Natural killer cell treated with Interleukin-12 subunit alpha and Interleukin-12 subunit beta and Interleukin-15 and Interleukin-18, amount 100 ng/mL, for 72 hours (primary cell): ENCODE measurements around the gene ITSN1. TPM values are rescaled to one million over a fixed set of nuclear protein-coding genes. Genes with fewer than 3 reads are reported as not detected.
A peak's percentile ranks its signal among the peaks of the same experiment; 100 is the strongest.

Experiments
- ATAC-seq, 2 donors: fragments of 150-1000 bp; cut with Tn5 transposase in 1 of 2; sonication (Bioruptor Pico), chemical (Tn5 transposase) in 1 of 2; 2 replicates each; pipeline ENCODE4 v1.10.0; 2021
- DNase-seq: peaks from one replicate; pipeline ENCODE4 v3.0.0; 2022; ENCODE audit warnings: low spot score
- H3K27ac Mint-ChIP-seq, 2 donors: 1 replicate in 1 of 2; 2 replicates in 1 of 2; pipeline ENCODE4 v1.8.0; 2022; ENCODE audit warnings: mixed read lengths in 2 of 2, mild to moderate bottlenecking in 1 of 2, moderate library complexity in 1 of 2
- H3K27me3 Mint-ChIP-seq, 2 donors: 1 replicate in 1 of 2; 2 replicates in 1 of 2; pipeline ENCODE4 v1.8.0; 2022; ENCODE audit warnings: mixed read lengths in 2 of 2
- H3K36me3 Mint-ChIP-seq: one replicate; pipeline ENCODE4 v1.8.0; 2022; ENCODE audit warnings: mixed read lengths
- H3K4me1 Mint-ChIP-seq, 2 donors: 1 replicate in 1 of 2; 2 replicates in 1 of 2; pipeline ENCODE4 v1.8.0; 2022; ENCODE audit warnings: low read depth in 2 of 2, mixed read lengths in 2 of 2, mild to moderate bottlenecking in 1 of 2
- H3K4me3 Mint-ChIP-seq: one replicate; pipeline ENCODE4 v1.8.0; 2022; ENCODE audit warnings: mixed read lengths
- H3K9me3 Mint-ChIP-seq: 2 replicates; pipeline ENCODE4 v1.8.0; 2022; ENCODE audit warnings: mixed read lengths
- total RNA-seq, 2 donors: library from RNA; stranded (reverse); gene quantifications; one replicate each; pipeline ENCODE4 v1.2.3, GENCODE V29; 2022

ITSN1 gene
- total RNA-seq, 2 donors from 2014 or later = 4.0 to 8.1 TPM

DNA sequence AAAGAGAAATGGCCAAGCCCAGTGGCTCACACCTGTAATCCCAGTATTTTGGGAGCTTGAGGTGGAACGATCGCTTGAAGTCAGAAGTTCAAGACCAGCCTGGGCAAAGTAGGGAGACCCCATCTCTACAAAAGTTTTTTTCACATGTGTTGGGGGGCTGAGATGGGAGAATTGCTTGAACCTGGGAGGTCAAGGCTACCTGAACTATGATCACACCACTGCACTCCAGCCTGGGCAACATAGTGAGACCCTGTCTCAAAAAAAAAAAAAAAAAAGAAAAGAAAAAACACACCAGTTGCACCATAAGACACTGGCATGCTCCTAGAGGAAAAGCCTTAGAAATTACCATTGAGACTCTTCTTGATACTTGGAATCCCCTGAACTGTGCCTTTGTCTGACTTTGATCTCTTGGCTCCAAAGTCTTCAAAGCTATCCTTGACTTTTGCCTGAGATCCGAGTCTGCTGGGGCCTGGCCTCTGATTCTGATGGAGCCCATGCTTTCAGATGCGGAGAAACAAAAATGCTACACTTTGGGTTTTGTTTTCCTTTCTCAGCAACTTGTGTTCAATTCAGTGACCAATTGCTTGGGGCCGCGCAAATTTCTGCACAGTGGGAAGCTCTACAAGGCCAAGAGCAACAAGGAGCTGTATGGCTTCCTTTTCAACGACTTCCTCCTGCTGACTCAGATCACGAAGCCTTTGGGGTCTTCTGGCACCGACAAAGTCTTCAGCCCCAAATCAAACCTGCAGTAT is 239.6 kb downstream of the ITSN1 start:
- Mint-ChIP-seq H3K36me3 (no peaks in the 10 kb centered on the region), H3K27me3 (peaks cover 17 to 24% of the 10 kb centered on the region in 2 donors)
- no peak for ATAC-seq

DNA sequence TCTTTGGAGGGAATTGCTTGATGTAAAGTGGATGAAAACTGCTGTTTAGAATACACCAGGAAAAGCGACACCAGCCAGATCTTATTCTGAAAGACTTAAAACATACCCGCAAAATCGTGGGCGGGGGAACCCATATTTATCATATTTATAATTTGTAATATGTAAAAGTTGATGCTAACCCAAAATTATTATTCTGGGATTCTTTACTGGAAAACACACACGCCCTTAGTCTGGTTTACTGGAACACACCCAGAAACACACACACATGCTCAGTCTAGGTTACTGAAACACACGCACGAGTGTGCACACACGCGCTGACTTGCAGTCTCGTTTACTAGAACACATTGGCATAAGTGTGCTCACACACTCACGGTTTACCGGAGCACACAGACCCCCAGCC is 240.8 kb downstream of the ITSN1 start:
- no peak for ATAC-seq
- Mint-ChIP-seq H3K9me3 (no peaks in the 10 kb centered on the region), H3K36me3 (no peaks in the 10 kb centered on the region)

More for the DNA sequence above, 239.6 kb downstream of the ITSN1 start:
- Mint-ChIP-seq H3K27ac (no peak overlapping the region), H3K4me3 (no peak overlapping the region), H3K4me1 (no peaks in the 10 kb centered on the region), H3K9me3 (no peaks in the 10 kb centered on the region)
- no peak for DNase-seq

DNA sequence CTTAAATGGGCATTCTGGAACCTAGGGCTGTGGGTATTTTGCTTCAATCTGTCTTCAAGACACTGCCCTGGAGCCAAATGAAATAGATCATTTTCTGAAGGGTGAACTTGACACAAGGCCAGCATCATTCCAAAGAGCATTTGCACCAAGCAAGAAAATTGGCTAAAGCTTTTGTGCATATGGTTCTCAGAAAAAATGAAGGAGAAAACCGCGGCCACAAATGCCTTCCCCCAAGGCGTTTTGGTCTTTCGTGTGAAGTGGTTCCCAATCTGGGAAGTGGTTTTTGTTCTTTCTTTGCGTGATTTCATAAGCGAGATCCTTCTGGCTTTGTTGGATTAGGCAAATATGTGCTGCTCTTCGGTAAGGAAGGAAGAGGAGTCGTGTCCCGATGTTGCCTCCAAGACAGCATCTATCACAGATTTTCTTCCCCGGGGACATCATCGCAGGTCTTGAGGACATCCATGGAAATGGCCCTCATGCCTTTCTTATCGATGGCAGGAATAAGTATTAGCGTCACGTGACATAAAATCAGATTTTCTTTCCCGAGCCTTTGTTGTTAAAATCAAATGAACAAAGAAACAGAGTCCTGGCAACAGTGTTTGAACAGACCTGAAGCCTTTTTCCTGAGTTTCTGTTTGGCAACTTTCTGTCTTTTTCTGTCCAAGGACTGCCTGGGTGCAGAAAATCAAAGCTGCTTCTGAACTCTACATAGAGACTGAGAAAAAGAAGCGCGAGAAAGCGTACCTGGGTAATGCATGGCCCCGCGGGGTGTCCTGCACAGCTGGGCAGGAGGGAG is 242.3 kb downstream of the ITSN1 start:
- DNase-seq (no peak), ATAC-seq (no peak)
- Mint-ChIP-seq H3K27me3 (peaks cover 12 to 13% of the 10 kb centered on the region in 2 donors), H3K36me3 (no peaks in the 10 kb centered on the region), H3K27ac (no peak overlapping the region), H3K4me3 (no peak overlapping the region), H3K4me1 (no peaks in the 10 kb centered on the region), H3K9me3 (no peaks in the 10 kb centered on the region)

More for the DNA sequence above, 240.8 kb downstream of the ITSN1 start:
- Mint-ChIP-seq H3K4me3 (no peak overlapping the region), H3K27ac (no peak overlapping the region), H3K27me3 (peaks cover 16 to 17% of the 10 kb centered on the region in 2 donors), H3K4me1 (no peaks in the 10 kb centered on the region)
- no peak for DNase-seq

DNA sequence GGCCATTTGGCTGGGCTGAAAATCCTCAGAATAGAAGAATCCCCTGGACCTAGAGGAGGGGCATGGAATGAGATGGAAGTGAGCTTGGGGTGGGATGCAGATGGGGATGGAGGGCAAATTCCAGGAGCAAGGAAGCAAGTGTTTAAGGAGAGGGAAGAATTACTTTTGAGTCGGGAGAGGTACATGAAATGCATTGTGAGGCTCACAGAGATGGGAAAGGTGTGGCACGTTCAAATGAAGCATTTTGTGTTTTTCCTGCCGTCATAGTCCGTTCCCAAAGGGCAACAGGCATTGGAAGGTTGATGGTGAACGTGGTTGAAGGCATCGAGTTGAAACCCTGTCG is 242.8 kb downstream of the ITSN1 start:
- Mint-ChIP-seq H3K27ac (no peak overlapping the region), H3K27me3 (peaks cover 12 to 13% of the 10 kb centered on the region in 2 donors), H3K36me3 (no peaks in the 10 kb centered on the region), H3K9me3 (no peaks in the 10 kb centered on the region), H3K4me3 (no peak overlapping the region), H3K4me1 (no peaks in the 10 kb centered on the region)
- DNase-seq (no peak), ATAC-seq (no peak)

DNA sequence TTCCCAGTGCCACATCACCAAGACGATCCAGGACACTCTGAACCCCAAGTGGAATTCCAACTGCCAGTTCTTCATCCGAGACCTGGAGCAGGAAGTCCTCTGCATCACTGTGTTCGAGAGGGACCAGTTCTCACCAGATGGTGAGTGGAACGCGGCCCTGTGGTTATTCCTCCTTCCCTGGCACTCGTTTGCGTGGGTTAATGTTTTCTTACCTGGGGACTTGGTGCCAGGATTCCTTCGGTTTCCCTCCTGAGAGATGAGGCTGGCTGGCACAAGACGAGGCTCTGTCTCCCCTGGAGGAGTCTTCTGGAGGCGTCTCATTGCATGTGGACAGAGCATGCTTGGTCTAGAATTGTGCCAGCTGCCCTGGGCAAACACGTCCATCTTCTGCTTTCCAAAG is 244.0 kb downstream of the ITSN1 start:
- no peak for ATAC-seq
- no peak for DNase-seq
- Mint-ChIP-seq H3K4me3 (no peak overlapping the region), H3K9me3 (no peaks in the 10 kb centered on the region), H3K27me3 (peaks cover 12 to 13% of the 10 kb centered on the region in 2 donors), H3K36me3 (no peaks in the 10 kb centered on the region), H3K27ac (no peak overlapping the region), H3K4me1 (no peaks in the 10 kb centered on the region)

DNA sequence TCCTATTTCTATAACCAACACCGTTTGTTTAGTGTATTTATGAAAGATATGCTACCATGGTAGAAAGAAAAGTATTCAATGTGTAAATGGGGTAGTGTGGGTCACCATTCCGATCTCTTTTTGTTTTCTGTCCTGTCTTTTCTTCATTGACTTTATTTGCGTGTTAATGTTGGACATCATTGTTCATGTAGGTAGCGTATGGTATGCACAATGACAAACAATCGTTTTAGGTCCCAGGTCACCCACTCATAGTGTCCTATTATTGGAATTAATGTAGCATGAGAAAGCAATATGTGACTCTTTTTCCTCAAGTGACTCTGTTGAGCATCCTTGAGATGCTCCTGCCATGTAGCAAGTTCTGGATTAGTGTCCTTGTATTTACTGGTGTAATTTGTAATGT is 247.9 kb downstream of the ITSN1 start:
- H3K4me3 Mint-ChIP-seq = no peak overlapping the region
- peaks cover 9 to 10% of the 10 kb centered on the region in 2 donors for H3K27me3 Mint-ChIP-seq
- no peak for ATAC-seq
- peaks cover 7 to 8% of the 10 kb centered on the region in 2 donors for H3K4me1 Mint-ChIP-seq
- H3K27ac Mint-ChIP-seq = no peak overlapping the region
- DNase-seq = no peak
- H3K36me3 Mint-ChIP-seq = no peaks in the 10 kb centered on the region
- no peaks in the 10 kb centered on the region for H3K9me3 Mint-ChIP-seq

DNA sequence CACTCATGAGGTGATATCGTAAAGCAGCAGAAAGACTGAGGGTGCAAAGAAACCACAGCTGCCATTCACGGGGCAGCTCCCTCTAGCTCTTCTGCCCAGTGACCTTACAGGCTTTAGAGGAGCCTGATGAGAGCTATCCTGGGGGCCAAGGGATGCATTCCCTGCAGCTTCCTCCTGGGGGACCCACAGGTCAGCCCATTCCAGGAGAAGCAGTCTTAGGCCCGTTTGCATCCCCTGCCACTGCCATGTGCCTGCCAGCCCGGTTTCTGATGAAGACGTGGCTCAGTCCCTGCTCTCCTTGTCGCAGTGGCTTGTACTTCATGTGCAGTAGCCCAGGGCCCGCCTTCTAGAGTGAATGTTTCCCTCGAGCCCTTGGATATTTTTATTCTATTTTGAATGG is 250.6 kb downstream of the ITSN1 start:
- DNase-seq (no peak), ATAC-seq (no peak)
- H3K36me3 Mint-ChIP-seq = no peaks in the 10 kb centered on the region
- peaks cover 11 to 12% of the 10 kb centered on the region in 2 donors for H3K4me1 Mint-ChIP-seq
- peaks cover 9 to 13% of the 10 kb centered on the region in 2 donors for H3K27me3 Mint-ChIP-seq
- no peak overlapping the region for H3K4me3 Mint-ChIP-seq
- H3K9me3 Mint-ChIP-seq = no peaks in the 10 kb centered on the region
- no peak overlapping the region for H3K27ac Mint-ChIP-seq

DNA sequence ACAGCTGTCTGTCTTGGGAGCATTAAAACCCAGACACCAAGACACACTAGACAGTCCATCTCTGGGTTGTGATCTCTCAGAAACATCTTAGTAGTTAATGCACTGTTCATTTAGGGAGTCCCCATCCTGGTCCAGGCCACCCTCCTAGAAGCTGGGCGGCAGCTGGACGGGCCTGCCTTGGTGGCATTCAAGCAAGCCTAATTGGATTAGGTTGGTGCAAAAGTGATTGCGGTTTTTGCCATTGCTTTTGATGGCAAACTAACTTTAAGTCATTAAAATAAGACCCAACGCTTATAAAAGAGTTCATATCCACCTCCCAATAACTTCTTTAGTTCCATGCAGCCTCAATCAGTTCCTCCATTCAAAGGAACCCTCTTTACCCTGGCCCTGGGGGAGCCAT is 251.6 kb downstream of the ITSN1 start:
- Mint-ChIP-seq H3K9me3 (no peaks in the 10 kb centered on the region), H3K27ac (no peak overlapping the region), H3K36me3 (no peaks in the 10 kb centered on the region), H3K27me3 (peaks cover 9 to 13% of the 10 kb centered on the region in 2 donors), H3K4me1 (peaks cover 11 to 12% of the 10 kb centered on the region in 2 donors), H3K4me3 (no peak overlapping the region)
- DNase-seq = no peak
- ATAC-seq = no peak

DNA sequence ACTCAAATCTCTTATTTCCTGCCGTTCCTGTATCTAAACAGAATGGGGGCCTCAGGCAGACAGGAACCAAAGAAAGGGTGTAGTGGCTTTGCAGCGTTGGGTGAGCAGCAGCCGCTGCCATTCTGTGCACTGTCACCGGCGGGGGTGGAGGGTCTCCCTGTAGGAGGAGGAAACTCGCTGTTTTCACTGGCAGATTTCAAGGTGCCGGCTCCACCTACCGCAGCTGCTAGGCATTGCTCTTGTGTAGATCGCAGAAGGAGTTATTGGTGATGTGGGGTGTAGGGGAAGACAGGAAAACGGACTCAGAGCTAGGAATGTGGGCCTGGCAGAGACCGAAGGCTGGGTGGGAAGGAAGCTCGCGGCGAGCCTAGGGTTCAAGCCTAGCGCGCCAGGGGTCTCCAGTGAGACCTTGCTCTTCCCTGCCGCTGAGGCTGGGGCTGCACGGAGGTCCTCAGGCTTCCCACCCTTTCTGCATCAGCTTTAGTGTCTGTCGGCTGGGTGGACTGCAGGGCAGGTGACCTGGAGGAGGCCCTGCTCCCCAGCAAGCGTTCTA is 252.5 kb downstream of the ITSN1 start:
- Mint-ChIP-seq H3K27me3 (peaks cover 9 to 13% of the 10 kb centered on the region in 2 donors), H3K4me3 (peak overlapping the region; percentile 55), H3K36me3 (no peaks in the 10 kb centered on the region), H3K4me1 (peaks cover 11 to 12% of the 10 kb centered on the region in 2 donors), H3K27ac (no peak overlapping the region), H3K9me3 (no peaks in the 10 kb centered on the region)
- DNase-seq (no peak), ATAC-seq (peak; percentile 28 to 65)

DNA sequence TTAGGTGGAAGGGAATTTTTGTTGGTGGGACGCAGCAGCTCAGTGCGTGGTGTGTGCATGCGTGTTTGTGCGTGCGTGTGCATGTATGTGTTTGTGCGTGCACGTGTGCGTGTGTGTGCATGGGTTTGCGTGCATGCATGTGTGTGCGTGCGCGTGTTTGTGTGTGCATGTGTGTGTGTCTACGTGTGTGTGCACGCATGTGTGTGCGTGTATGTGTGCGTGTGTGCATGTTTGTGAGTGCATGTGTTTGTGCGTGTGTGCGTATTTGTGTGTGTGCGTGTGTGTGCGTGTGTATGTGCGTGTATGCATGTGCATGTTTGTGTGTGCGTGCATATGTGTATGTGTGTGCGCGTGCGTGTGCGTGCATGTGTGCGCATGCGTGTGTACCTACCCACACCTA is 253.1 kb downstream of the ITSN1 start:
- H3K27me3 Mint-ChIP-seq = peaks cover 9 to 13% of the 10 kb centered on the region in 2 donors
- H3K36me3 Mint-ChIP-seq = no peaks in the 10 kb centered on the region
- no peak for ATAC-seq
- no peaks in the 10 kb centered on the region for H3K9me3 Mint-ChIP-seq
- peak overlapping the region; percentile 55 for H3K4me3 Mint-ChIP-seq
- DNase-seq = no peak
- H3K4me1 Mint-ChIP-seq = peaks cover 11 to 12% of the 10 kb centered on the region in 2 donors
- no peak overlapping the region for H3K27ac Mint-ChIP-seq

DNA sequence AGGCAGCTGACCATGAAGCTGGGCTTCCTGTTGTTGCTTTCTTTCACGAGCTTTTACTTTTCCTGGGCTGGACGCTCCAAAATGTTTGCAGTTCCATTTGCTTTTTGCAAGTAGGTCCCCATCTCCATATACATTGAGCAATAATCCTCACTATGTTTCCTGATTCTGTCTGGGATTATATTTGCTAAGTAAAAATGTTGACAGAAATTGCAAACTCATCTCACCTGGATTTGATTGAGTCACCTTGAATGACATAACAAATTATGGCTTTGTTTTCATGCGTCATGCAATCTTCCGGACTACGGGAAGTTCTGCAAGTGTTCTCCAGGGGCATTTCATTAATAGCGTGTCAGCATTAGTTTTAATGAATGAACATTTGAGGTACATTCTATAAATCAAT is 254.4 kb downstream of the ITSN1 start:
- H3K4me1 Mint-ChIP-seq = peaks cover 11 to 12% of the 10 kb centered on the region in 2 donors
- no peak for DNase-seq
- no peaks in the 10 kb centered on the region for H3K36me3 Mint-ChIP-seq
- no peaks in the 10 kb centered on the region for H3K9me3 Mint-ChIP-seq
- ATAC-seq = no peak
- peaks cover 9 to 13% of the 10 kb centered on the region in 2 donors for H3K27me3 Mint-ChIP-seq
- no peak overlapping the region for H3K27ac Mint-ChIP-seq
- no peak overlapping the region for H3K4me3 Mint-ChIP-seq

DNA sequence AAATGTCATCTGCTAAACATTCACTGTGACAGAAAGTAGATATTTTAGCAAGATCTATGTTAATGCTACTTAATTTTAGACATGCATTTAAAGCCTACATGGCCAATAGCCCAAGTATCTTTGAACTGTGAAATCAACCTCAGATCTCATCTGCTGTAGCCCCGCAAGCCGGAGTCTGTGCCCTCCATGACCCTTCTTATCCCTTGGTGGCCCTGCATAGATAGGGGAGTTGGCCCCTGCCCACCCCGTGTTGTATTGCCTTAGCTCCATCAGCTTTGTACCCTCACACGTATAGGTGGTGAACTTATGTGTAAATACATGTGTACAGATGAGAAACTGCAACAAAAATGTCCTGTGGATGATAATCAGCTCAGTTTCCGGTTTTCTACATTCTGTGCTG is 254.8 kb downstream of the ITSN1 start:
- no peak overlapping the region for H3K27ac Mint-ChIP-seq
- DNase-seq (no peak), ATAC-seq (no peak)
- no peak overlapping the region for H3K4me3 Mint-ChIP-seq
- no peaks in the 10 kb centered on the region for H3K36me3 Mint-ChIP-seq
- H3K27me3 Mint-ChIP-seq = peaks cover 9 to 13% of the 10 kb centered on the region in 2 donors
- no peaks in the 10 kb centered on the region for H3K9me3 Mint-ChIP-seq
- peaks cover 11 to 12% of the 10 kb centered on the region in 2 donors for H3K4me1 Mint-ChIP-seq

DNA sequence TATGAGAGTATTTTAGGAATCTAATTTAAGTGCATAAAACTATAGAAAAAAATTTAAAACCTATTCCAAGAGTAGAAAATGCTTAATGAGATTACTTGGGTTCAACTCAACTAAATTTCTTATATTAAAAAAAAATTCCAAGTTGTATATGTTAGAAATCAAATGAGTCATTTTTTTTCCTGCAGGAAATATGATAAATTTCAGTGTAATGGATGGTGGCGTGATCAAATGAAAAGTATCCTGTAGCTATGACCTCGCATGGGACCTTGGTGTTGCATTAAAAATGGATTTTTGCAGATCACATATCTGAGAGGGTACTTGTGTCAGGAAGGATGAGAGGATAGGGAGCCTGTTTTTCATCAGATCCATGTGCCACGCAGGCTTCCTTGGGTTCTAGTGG is 255.4 kb downstream of the ITSN1 start:
- Mint-ChIP-seq H3K36me3 (no peaks in the 10 kb centered on the region), H3K4me1 (peaks cover 11 to 12% of the 10 kb centered on the region in 2 donors), H3K4me3 (no peak overlapping the region), H3K27ac (no peak overlapping the region), H3K27me3 (peaks cover 9 to 13% of the 10 kb centered on the region in 2 donors), H3K9me3 (no peaks in the 10 kb centered on the region)
- ATAC-seq (no peak), DNase-seq (no peak)

DNA sequence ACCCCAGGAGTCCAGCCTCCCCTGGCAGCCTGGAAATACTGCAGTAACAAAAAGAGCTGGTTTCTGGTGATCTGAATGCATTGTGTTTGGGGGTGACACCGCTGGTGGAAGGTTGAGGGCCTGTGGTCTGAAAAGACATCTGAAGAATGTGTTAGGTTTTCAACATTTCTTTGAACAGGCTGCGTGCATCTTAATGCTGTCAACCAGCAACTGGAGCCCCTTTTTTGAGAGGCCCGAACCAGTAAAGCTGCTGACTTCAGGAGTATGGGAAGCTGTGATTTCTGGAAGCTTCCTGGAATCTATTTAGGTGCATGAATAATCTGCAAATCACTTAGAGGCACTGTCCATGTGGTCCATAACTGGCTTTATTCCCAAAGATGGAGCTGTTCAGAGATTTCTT is 256.3 kb downstream of the ITSN1 start:
- H3K27me3 Mint-ChIP-seq = peaks cover 9 to 13% of the 10 kb centered on the region in 2 donors
- peaks cover 4% of the 10 kb centered on the region for H3K36me3 Mint-ChIP-seq
- no peaks in the 10 kb centered on the region for H3K9me3 Mint-ChIP-seq
- H3K4me1 Mint-ChIP-seq = peaks cover 11 to 12% of the 10 kb centered on the region in 2 donors
- DNase-seq (no peak), ATAC-seq (no peak)
- H3K4me3 Mint-ChIP-seq = no peak overlapping the region
- no peak overlapping the region for H3K27ac Mint-ChIP-seq
